Breast epithelium (tissue), 3 donors: ENCODE data around the gene SPPL3.

Experiments
- POLR2AphosphoS5 ChIP-seq, 3 donors: sonication (generic); formaldehyde crosslinking; IDR thresholded peaks; one replicate each; pipeline ENCODE4 v1.6.1; 2017; ENCODE audit warnings: antibody characterized with exemption in 3 of 3
- TF ChIP-seq, protein P1 (sequence below), 3 donors: fragments of 450-650 bp; IDR thresholded peaks; one replicate each; pipeline ENCODE4 v1.5.1; 2016 to 2017; ENCODE audit warnings: antibody characterized with exemption in 3 of 3, mild to moderate bottlenecking in 3 of 3, moderate library complexity in 3 of 3

DNA sequence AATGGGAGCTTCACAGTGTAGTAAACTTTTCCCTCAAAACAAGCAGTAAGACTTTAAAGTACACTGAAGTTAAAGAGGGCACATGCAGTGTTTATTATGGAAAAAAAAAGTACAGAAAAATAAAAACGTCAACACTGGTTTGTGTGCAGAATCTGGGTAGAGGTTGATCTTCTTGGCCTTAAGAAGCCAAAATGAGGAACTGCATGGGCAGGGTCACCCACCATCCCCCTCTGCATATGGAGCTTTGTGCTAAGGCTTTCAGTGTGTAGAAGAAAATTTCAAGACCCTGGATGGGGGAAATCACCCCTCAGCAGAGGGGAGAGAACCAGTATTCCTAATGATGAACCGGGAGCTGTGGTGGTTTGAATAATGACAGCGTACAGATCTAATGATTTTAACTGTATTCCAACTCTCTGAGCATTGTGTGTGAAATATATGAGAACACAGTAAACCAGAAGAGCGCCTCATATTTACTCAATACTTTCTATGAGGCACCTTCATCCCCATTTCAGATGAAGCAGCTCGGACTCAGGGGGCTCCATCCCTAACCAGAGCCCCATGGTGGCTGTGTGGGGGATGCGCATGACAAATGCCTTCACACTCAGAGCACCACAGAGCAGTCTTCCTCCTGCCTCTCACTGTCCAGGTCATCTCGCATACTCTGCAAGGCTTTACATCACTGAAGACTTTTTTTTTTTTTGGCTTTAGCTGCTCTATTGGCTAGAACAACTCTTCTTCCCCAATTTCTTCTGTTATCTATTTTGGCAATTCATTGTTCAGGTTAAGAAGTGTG, 145.2 kb downstream of the SPPL3 start:
- TF ChIP-seq, protein P1, sequence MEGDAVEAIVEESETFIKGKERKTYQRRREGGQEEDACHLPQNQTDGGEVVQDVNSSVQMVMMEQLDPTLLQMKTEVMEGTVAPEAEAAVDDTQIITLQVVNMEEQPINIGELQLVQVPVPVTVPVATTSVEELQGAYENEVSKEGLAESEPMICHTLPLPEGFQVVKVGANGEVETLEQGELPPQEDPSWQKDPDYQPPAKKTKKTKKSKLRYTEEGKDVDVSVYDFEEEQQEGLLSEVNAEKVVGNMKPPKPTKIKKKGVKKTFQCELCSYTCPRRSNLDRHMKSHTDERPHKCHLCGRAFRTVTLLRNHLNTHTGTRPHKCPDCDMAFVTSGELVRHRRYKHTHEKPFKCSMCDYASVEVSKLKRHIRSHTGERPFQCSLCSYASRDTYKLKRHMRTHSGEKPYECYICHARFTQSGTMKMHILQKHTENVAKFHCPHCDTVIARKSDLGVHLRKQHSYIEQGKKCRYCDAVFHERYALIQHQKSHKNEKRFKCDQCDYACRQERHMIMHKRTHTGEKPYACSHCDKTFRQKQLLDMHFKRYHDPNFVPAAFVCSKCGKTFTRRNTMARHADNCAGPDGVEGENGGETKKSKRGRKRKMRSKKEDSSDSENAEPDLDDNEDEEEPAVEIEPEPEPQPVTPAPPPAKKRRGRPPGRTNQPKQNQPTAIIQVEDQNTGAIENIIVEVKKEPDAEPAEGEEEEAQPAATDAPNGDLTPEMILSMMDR (IDR thresholded peaks at IDR 0.05) = no peak
- no peak for TF ChIP-seq POLR2AphosphoS5 (IDR thresholded peaks at IDR 0.05)
